Esophagus (tissue), 2 donors: ENCODE measurements around the gene NAGPA. TPM values are rescaled to one million over a fixed set of nuclear protein-coding genes. Genes with fewer than 3 reads are reported as not detected.
"Not testable (repeated sequence)": the region's sequence is repeated elsewhere in the genome, so short reads cannot be mapped to it uniquely, and the experiment has no call there.

ENCODE experiments used
- H3K27ac ChIP-seq, 2 donors: one replicate each; pipeline ENCODE4 v1.5.1; 2013; ENCODE audit warnings: low read depth in 2 of 2, mild to moderate bottlenecking in 2 of 2, inconsistent platforms in 1 of 2, low read length in 1 of 2, moderate library complexity in 1 of 2
- H3K27me3 ChIP-seq, 2 donors: one replicate each; pipeline ENCODE4 v1.6.1; 2013; ENCODE audit warnings: low read length in 2 of 2, control low read depth in 1 of 2, mild to moderate bottlenecking in 1 of 2; ENCODE audit not compliant: insufficient read depth in 2 of 2, control insufficient read depth in 1 of 2
- H3K36me3 ChIP-seq, 2 donors: one replicate each; pipeline ENCODE4 v1.6.1; 2013; ENCODE audit warnings: low read length in 1 of 2; ENCODE audit not compliant: control insufficient read depth in 2 of 2, insufficient read depth in 2 of 2
- H3K4me1 ChIP-seq, 2 donors: one replicate each; pipeline ENCODE4 v1.6.1; 2013; ENCODE audit warnings: low read length in 1 of 2; ENCODE audit not compliant: control insufficient read depth in 2 of 2, insufficient read depth in 2 of 2
- H3K4me3 ChIP-seq, 2 donors: one replicate each; pipeline ENCODE4 v1.5.1; 2013; ENCODE audit warnings: low read length in 2 of 2, mild to moderate bottlenecking in 2 of 2, low read depth in 1 of 2, moderate library complexity in 1 of 2
- H3K9me3 ChIP-seq, 2 donors: one replicate each; pipeline ENCODE4 v1.6.1; 2013; ENCODE audit warnings: mild to moderate bottlenecking in 2 of 2, low read depth in 1 of 2, low read length in 1 of 2, moderate library complexity in 1 of 2; ENCODE audit not compliant: control insufficient read depth in 2 of 2, insufficient read depth in 1 of 2
- WGBS, 2 donors: extraction: QIAGEN DNeasy Blood & Tissue Kit; methylation state at CpG; one replicate each; pipeline ENCODE4 v1.1.7; 2013; 5-methylcytosine and 5-hydroxymethylcytosine counted together
- polyA plus RNA-seq, 2 donors: library from polyadenylated mRNA; stranded (reverse); fragments of 200-250 nt; gene quantifications; one replicate each; pipeline ENCODE4 v1.2.3, GENCODE V29; 2013
- donor health status: healthy with polysubstance abuse.
- donor health status: Bipolar disorder and iron deficiency.

NAGPA gene
- polyA plus RNA-seq, 2 donors, result 5.5 to 9.6 TPM

DNA sequence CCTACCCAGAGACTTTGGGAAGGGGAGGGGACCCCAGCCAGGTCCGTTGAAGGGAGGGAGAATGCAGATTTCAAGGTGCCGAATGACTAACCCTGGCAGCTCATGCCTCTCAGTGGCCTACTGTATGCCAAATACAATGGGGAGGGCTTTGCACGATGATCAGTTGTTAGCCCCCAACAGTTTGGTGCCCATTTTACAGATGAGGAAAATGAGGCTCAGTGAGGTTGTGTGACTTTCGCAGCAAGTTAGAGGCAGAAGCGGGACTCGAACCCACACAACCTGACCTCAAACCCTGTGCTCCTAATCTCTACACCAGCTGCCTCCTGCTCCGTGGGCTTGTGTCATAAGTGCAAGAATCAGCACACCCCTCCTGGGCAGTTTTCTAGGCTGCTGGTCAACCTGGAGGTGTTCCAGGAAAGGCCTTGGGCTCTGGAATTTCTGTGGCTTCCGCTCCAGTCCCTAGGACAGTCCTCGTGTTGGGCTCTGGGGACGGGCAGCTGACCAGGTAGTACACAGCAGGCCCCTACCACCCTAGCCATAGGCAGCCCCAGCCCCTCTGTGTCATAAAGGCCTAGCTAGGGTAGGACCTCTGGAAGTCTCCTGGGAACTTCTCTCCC, 11.9 kb upstream of the NAGPA start:
- Histone ChIP-seq H3K4me3 (no peak overlapping the region), H3K4me1 (no peaks in the 10 kb centered on the region), H3K27me3 (peaks cover 0 to 3% of the 10 kb centered on the region in 2 donors), H3K27ac (no peak overlapping the region), H3K9me3 (no peaks in the 10 kb centered on the region), H3K36me3 (no peaks in the 10 kb centered on the region)
- 89% methylated on average over 10 of the region's 10 CpGs for WGBS, 2 donors

DNA sequence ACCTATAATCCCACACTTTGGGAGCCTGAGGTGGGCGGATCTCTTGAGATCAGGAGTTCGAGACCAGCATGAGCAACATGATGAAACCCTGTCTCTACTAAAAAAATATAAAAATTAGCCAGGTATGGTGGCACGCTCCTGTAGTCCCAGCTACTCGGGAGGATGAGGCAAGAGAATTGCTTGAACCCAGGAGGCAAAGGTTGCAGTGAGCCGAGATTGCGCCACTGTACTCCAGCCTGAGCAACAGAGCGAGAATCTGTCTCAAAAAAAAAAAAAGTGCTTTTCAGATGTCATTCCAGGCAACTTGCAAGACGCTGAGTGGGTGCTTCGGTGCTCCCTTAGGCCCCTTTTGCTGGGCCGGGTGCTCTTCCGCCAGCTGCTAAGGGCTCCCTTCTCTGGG, 10.8 kb upstream of the NAGPA start:
- not testable (repeated sequence) for H3K27ac ChIP-seq, H3K36me3 ChIP-seq, H3K27me3 ChIP-seq, H3K4me3 ChIP-seq, H3K9me3 ChIP-seq, H3K4me1 ChIP-seq
- WGBS, 2 donors, result 92 to 93% methylated on average over 11 of the region's 11 CpGs

DNA sequence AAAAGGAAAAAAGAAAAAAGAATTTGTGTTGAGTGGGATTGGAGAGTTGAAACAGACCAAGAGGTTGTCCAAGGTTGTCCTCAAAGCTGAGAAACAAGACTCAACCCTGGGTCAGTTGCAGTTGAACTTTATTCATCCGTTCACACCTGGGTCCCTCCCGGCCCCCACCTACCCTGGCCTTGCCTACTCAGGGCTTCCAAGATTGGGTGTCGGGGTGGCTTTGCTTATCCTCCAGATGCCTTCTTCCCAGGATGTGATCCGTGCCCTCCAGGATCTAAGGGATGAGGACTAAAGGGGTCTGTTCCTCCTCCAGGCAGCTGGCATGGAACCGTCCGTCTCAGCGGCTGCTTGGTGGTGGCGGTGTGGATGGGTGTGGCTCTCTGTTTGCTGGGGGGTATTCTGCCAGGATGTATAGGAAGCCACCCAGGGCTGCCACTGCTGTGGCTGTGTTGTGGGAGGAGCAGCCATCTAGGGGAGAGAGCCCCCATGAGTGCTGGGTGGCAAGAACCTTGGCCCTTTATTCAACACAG, 10.3 kb upstream of the NAGPA start:
- H3K9me3 ChIP-seq, result no peaks in the 10 kb centered on the region
- H3K27ac ChIP-seq, result no peak overlapping the region
- peaks cover 0 to 3% of the 10 kb centered on the region in 2 donors for H3K27me3 ChIP-seq
- no peaks in the 10 kb centered on the region for H3K36me3 ChIP-seq
- 85 to 91% methylated on average over 8 of the region's 8 CpGs for WGBS, 2 donors
- no peak overlapping the region for H3K4me3 ChIP-seq
- H3K4me1 ChIP-seq, result no peaks in the 10 kb centered on the region

DNA sequence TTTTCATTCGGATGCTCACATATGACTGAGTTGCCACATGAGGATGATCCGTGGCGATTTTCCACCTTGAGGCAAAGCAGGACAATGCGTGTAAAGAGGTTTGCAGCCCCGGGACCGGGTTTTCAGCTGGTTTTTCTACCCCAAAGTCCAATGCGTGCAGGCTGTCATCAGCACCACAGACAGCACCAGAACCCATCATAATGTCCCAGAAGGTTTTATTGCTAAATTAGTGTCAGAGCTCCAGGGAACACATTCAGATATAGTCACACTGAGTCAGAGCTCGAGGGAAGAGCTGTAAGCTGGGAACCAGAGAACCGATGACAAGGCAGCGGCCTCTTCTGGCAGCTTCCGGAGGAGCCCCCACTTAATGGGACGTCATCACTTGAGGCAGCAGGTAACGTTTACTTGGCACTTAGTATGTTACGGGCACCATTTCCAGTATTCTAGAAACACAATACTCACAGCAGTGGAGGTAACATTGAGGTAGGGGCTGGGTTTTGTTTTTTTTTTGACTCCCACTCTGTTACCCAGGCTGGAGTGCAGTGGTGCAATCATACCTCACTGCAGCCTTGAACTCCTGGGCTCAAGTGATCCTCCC, 8.9 kb upstream of the NAGPA start:
- H3K27me3 ChIP-seq, result peaks cover 0 to 3% of the 10 kb centered on the region in 2 donors
- WGBS, 2 donors, result 72 to 74% methylated on average over 14 of the region's 14 CpGs

DNA sequence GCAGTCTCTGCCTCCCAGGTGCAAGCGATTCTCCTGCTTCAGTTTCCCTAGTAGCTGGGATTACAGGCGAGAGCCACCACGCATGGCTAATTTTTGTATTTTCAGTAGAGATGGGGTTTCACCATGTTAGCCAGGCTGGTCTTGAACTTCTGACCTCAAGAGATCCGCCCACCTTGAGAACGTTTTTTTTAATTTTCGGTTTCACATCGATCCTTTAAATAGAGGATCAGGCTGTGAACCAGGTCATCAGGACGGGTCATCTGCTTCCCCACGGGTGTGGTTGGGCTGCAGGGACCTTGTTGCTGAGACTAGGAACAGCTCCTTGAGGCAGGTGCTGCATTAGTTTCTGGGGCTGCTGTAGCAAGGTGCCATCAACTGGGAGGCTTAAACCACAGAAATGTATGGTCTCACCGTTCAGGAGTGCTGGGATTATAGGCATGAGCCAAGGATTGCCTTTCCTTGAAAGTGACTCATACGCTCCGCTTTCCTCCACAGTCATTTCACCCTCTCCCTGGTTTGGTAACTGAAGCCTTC, 7.9 kb upstream of the NAGPA start:
- Histone ChIP-seq H3K4me3 (no peak overlapping the region), H3K27me3 (peaks cover 0 to 3% of the 10 kb centered on the region in 2 donors), H3K36me3 (no peaks in the 10 kb centered on the region), H3K4me1 (no peaks in the 10 kb centered on the region), H3K27ac (no peak overlapping the region), H3K9me3 (no peaks in the 10 kb centered on the region)
- WGBS, 2 donors, result 57 to 61% methylated on average over 12 of the region's 12 CpGs

More for the DNA sequence above, 8.9 kb upstream of the NAGPA start:
- Histone ChIP-seq H3K4me1 (no peaks in the 10 kb centered on the region), H3K9me3 (no peaks in the 10 kb centered on the region), H3K27ac (no peak overlapping the region), H3K4me3 (no peak overlapping the region), H3K36me3 (no peaks in the 10 kb centered on the region)

DNA sequence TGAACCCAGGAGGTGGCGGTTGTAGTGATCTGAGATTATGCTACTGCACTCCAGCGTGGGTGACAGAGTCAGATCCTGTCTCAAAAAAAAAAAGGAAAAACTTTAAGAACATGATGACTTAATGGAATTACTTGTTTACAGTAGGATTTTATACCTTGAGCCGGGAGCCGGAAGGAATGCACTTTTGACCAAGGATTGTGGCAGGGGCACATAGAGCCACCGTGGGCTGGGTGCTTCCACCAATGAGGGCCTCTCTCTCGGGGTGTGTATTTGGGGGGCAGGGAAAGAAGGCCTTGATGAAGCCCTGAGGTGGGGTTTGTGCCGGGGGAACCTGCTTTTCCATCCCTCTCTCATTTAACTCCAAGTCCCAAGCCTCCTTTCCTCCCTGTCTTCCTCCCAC, 6.7 kb upstream of the NAGPA start:
- Histone ChIP-seq H3K27me3 (peaks cover 0 to 3% of the 10 kb centered on the region in 2 donors), H3K4me1 (no peaks in the 10 kb centered on the region), H3K36me3 (no peaks in the 10 kb centered on the region), H3K27ac (no peak overlapping the region), H3K4me3 (no peak overlapping the region), H3K9me3 (no peaks in the 10 kb centered on the region)
- 57 to 58% methylated on average over 7 of the region's 7 CpGs for WGBS, 2 donors

DNA sequence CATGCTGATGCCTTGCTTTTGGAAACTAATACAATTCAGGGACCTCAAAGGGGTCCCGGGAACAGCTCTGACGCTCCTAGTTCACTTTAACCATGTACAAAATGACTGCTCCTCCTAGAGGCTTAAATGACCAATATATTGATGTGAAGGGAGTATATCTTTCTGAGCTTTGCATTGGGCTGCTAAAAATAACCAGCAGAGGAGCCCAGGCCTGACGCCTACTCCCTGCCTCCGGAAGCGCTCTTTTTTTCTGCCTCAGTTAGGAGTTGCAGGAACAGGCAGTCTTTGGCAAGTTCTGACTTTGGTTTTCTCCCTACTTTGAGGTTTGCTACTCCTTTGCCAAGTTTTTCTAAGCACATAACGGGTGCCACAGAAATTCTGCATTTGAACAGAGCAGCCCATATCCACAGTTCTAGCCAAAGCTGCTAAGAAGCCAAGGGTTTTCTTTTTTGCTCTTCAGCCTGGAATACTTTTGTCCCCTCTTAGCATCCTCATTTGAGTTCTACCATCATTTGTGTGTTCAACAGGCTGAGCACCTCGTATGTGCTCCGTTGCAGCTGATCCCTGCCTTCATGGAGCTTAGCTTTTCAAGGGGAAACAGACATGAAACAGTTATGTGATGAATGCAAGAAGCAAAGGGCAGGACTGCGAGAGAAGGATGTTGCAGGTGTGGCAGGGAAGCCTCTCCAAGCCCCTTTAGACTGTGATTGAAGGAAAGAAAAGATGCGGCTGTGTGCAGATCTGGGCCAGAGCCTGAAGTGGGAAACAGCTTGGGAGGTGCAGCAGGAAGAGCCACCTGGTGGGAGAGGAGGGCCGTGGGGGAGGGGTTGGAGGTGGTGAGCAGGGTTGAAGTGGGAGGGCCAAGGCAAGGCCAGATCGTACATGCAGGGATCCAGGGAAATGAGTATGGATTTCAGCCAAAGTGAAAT, 2.8 kb upstream of the NAGPA start:
- Histone ChIP-seq H3K4me3 (no peak overlapping the region), H3K27me3 (no peaks in the 10 kb centered on the region), H3K4me1 (peaks cover 0 to 3% of the 10 kb centered on the region in 2 donors), H3K9me3 (no peaks in the 10 kb centered on the region), H3K27ac (no peak overlapping the region), H3K36me3 (peaks cover 0 to 2% of the 10 kb centered on the region in 2 donors)
- 37 to 50% methylated on average over 12 of the region's 12 CpGs for WGBS, 2 donors

DNA sequence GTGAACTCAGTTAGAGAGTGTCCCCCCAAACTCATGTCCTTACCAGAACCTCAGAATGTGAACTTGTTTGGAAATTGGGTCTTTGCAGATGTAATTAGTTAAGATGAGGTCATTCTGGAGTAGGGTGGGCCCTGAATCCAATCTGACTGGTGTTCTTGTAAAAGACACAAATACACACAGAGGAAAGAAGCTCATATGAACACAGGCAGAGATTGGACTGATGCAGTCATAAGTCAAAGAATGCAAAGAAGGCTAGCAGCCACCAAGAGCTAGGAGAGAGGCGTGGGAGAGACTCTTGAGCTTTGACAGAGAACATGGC, 2.1 kb upstream of the NAGPA start:
- Histone ChIP-seq H3K4me3 (no peak overlapping the region), H3K27ac (no peak overlapping the region), H3K27me3 (no peaks in the 10 kb centered on the region), H3K9me3 (no peaks in the 10 kb centered on the region), H3K36me3 (peaks cover 0 to 4% of the 10 kb centered on the region in 2 donors), H3K4me1 (peaks cover 0 to 3% of the 10 kb centered on the region in 2 donors)
- 73 to 81% methylated on average over 1 of the region's 1 CpG for WGBS, 2 donors

DNA sequence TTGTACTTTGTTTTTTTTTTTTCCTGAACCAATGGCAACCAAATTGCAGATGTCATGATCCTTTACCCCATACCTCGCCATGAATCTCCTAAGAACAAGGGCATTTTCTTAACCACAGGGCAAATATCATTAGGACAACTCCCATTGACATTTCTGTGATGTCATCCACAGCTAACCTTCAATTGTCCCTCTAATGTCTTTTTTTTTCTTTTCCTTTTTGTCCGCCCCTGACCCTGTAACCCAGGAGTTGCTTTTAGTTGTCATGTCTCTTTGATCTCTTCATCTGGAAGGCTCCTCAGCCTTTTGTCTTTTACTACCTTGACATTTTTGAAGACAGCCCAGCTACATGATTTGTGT, 410 bp upstream of the NAGPA start:
- Histone ChIP-seq H3K4me3 (peak overlapping the region in 1 of 2 donors; percentile 70), H3K4me1 (peaks cover 0 to 3% of the 10 kb centered on the region in 2 donors)
- WGBS, 2 donors, result 12 to 14% methylated on average over 2 of the region's 2 CpGs

More for the DNA sequence above, 410 bp upstream of the NAGPA start:
- Histone ChIP-seq H3K9me3 (no peaks in the 10 kb centered on the region), H3K27ac (peak overlapping the region in 1 of 2 donors; percentile 57), H3K27me3 (no peaks in the 10 kb centered on the region), H3K36me3 (peaks cover 0 to 6% of the 10 kb centered on the region in 2 donors)
